HG02840 (cell line): ENCODE data around the gene PTPRF.

Experiments used
- ATAC-seq: cut with Tn5 transposase; IDR thresholded peaks from one replicate; pipeline ENCODE4 v1.9.1; 2021; ENCODE audit warnings: mild to moderate bottlenecking, moderate library complexity, moderate number of reproducible peaks; ENCODE audit not compliant: unreplicated experiment, low FRiP score

Gene PTPRF

GRCh38 chr1:43549921-43550597 lies 19.4 kb downstream of the PTPRF start:
- no peak for ATAC-seq

- no peak for ATAC-seq
Measured at GRCh38 chr1:43550598-43551246, 20.0 kb downstream of the PTPRF start.

- no peak for ATAC-seq
Measured at GRCh38 chr1:43551396-43551888, 20.8 kb downstream of the PTPRF start.

GRCh38 chr1:43552059-43552742 lies 21.5 kb downstream of the PTPRF start:
- ATAC-seq: no peak

GRCh38 chr1:43552813-43553212 lies 22.1 kb downstream of the PTPRF start:
- no peak for ATAC-seq

GRCh38 chr1:43554444-43554992 lies 23.8 kb downstream of the PTPRF start:
- no peak for ATAC-seq

GRCh38 chr1:43556782-43557181 lies 26.1 kb downstream of the PTPRF start:
- ATAC-seq: no peak

- no peak for ATAC-seq
Measured at GRCh38 chr1:43557744-43558245, 27.1 kb downstream of the PTPRF start.

- ATAC-seq: no peak
Measured at GRCh38 chr1:43558346-43558841, 27.7 kb downstream of the PTPRF start.

GRCh38 chr1:43559714-43560113 lies 29.0 kb downstream of the PTPRF start:
- no peak for ATAC-seq

GRCh38 chr1:43560286-43560685 lies 29.6 kb downstream of the PTPRF start:
- ATAC-seq: no peak

- ATAC-seq: no peak
Measured at GRCh38 chr1:43563876-43564539, 33.3 kb downstream of the PTPRF start.

GRCh38 chr1:43564551-43565348 lies 34.1 kb downstream of the PTPRF start:
- no peak for ATAC-seq

- no peak for ATAC-seq
Measured at GRCh38 chr1:43565600-43566360, 35.1 kb downstream of the PTPRF start.

GRCh38 chr1:43566382-43567044 lies 35.8 kb downstream of the PTPRF start:
- no peak for ATAC-seq

GRCh38 chr1:43569175-43569574 lies 38.5 kb downstream of the PTPRF start:
- ATAC-seq: no peak

- no peak for ATAC-seq
Measured at GRCh38 chr1:43570277-43570676, 39.6 kb downstream of the PTPRF start.

GRCh38 chr1:43570715-43571114 lies 40.0 kb downstream of the PTPRF start:
- ATAC-seq: no peak
